Measurements from ENCODE around the gene SVOPL.

Gene SVOPL

DNA sequence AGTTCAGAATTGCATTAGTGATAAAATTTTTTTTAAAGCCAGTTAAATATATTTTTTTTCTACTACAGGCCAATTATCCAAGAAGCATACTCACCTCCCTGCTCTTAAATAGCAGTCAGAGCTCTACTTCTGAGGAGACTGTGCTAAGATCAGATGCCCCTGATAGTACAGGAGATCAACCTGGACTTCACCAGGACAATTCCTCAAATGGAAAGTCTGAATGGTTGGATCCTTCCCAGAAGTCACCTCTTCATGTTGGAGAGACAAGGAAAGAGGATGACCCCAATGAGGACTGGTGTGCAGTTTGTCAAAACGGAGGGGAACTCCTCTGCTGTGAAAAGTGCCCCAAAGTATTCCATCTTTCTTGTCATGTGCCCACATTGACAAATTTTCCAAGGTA, 122.0 kb downstream of the SVOPL start:
- TF ChIP-seq SUZ12 (IDR thresholded peaks at IDR 0.05; ENCODE audit: extremely low read depth, insufficient read depth, insufficient read length) (no peak), ZNF274 (IDR thresholded peaks at IDR 0.05; ENCODE audit: low read depth, low read length) (no peak), YY1 (IDR thresholded peaks at IDR 0.05; ENCODE audit: insufficient read depth, insufficient read length) (no peak)
- no peaks in the 10 kb centered on the region for H3K27me3 ChIP-seq (ENCODE audit: insufficient read depth, insufficient read length)
- H3K9ac ChIP-seq (ENCODE audit: insufficient read length, low read depth) = no peak overlapping the region
- H3K36me3 ChIP-seq (ENCODE audit: insufficient read depth, insufficient read length, low read length) = peaks cover 76% of the 10 kb centered on the region
- H3K9me3 ChIP-seq (ENCODE audit: insufficient read depth, low read length) = no peaks in the 10 kb centered on the region
- H3K4me3 ChIP-seq (ENCODE audit: insufficient read length, low read depth) = no peak overlapping the region
- no peak for DNase-seq (ENCODE audit: low read depth, low spot score)
- no peaks in the 10 kb centered on the region for H3K4me1 ChIP-seq (ENCODE audit: insufficient read depth, insufficient read length)

DNA sequence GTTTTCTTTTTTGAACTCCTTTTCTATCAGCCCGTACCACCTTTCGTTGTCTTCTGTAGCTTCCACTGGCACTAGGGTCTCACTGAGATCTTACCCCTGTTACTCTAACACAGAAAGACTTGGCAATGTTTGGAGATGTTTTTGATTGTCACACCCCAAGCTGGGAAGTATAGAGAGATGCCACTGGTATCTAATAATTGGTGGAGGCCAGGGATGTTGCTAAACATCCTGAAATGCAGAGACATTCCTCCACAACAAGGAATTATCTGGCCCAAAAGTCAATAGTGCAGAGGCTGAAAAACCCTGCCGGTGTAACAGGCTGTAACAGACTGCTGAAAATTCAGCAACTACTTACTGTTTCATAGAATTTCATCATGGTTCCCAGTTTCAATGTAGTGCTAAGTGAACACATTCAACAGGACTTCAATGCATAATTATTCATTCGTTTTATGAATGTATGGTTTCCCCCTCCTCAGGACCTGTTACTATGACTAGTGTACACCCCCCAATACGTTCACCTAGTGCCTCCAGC, 125.2 kb downstream of the SVOPL start:
- no peak for DNase-seq (ENCODE audit: low read depth, low spot score)
- no peaks in the 10 kb centered on the region for H3K4me1 ChIP-seq (ENCODE audit: insufficient read depth, insufficient read length)
- no peaks in the 10 kb centered on the region for H3K27me3 ChIP-seq (ENCODE audit: insufficient read depth, insufficient read length)
- H3K4me3 ChIP-seq (ENCODE audit: insufficient read length, low read depth) = no peak overlapping the region
- no peaks in the 10 kb centered on the region for H3K9me3 ChIP-seq (ENCODE audit: insufficient read depth, low read length)
- TF ChIP-seq ZNF274 (IDR thresholded peaks at IDR 0.05; ENCODE audit: low read depth, low read length) (no peak), YY1 (IDR thresholded peaks at IDR 0.05; ENCODE audit: insufficient read depth, insufficient read length) (no peak), SUZ12 (IDR thresholded peaks at IDR 0.05; ENCODE audit: extremely low read depth, insufficient read depth, insufficient read length) (no peak)
- H3K9ac ChIP-seq (ENCODE audit: insufficient read length, low read depth) = no peak overlapping the region
- peaks cover 75% of the 10 kb centered on the region for H3K36me3 ChIP-seq (ENCODE audit: insufficient read depth, insufficient read length, low read length)

DNA sequence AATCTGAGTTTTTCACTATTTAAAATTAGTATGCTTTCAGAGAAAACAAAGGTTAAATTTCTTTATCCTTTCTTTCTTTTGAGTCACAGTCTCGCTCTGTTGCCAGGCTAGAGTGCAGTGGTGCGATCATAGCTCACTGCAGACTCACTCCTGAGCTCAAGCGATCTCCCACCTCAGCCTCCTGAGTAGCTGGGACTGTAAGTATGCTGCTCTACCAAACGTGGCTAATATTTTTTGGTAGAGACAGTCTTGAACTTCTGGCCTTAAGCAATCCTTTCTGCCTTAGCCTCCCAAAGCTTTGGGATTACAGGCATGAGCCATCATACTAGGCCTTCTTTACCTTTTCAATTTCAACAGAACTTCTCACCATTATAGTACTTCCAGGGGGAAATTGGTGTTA, 127.4 kb downstream of the SVOPL start:
- Histone ChIP-seq H3K4me1 (ENCODE audit: insufficient read depth, insufficient read length) (no peaks in the 10 kb centered on the region), H3K9me3 (ENCODE audit: insufficient read depth, low read length) (no peaks in the 10 kb centered on the region), H3K4me3 (ENCODE audit: insufficient read length, low read depth) (no peak overlapping the region), H3K27me3 (ENCODE audit: insufficient read depth, insufficient read length) (no peaks in the 10 kb centered on the region), H3K9ac (ENCODE audit: insufficient read length, low read depth) (no peak overlapping the region), H3K36me3 (ENCODE audit: insufficient read depth, insufficient read length, low read length) (peaks cover 73% of the 10 kb centered on the region)
- DNase-seq (ENCODE audit: low read depth, low spot score) = no peak
- TF ChIP-seq ZNF274 (IDR thresholded peaks at IDR 0.05; ENCODE audit: low read depth, low read length) (no peak), SUZ12 (IDR thresholded peaks at IDR 0.05; ENCODE audit: extremely low read depth, insufficient read depth, insufficient read length) (no peak), YY1 (IDR thresholded peaks at IDR 0.05; ENCODE audit: insufficient read depth, insufficient read length) (no peak)

DNA sequence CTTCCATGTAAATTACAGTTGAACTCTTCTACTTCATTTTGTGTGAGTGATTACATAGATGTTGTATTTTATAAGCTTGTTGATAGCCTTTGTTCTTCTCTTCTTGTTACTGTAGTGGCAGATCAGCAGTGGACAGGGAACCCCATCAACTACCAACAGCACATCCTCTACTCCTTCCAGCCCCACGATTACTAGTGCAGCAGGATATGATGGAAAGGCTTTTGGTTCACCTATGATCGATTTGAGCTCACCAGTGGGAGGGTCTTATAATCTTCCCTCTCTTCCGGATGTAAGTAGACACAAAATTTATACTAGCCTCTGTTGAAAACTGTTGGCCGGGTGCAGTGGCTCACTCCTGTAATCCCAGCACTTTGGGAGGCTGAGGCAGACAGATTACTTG, 130.4 kb downstream of the SVOPL start:
- Histone ChIP-seq H3K27me3 (ENCODE audit: insufficient read depth, insufficient read length) (no peaks in the 10 kb centered on the region), H3K9ac (ENCODE audit: insufficient read length, low read depth) (no peak overlapping the region), H3K4me1 (ENCODE audit: insufficient read depth, insufficient read length) (no peaks in the 10 kb centered on the region), H3K4me3 (ENCODE audit: insufficient read length, low read depth) (no peak overlapping the region), H3K9me3 (ENCODE audit: insufficient read depth, low read length) (peaks cover 3% of the 10 kb centered on the region; the same call in 1 of the 2 replicates), H3K36me3 (ENCODE audit: insufficient read depth, insufficient read length, low read length) (peaks cover 70% of the 10 kb centered on the region)
- DNase-seq (ENCODE audit: low read depth, low spot score) = no peak
- TF ChIP-seq SUZ12 (IDR thresholded peaks at IDR 0.05; ENCODE audit: extremely low read depth, insufficient read depth, insufficient read length) = no peak
- no peak for TF ChIP-seq YY1 (IDR thresholded peaks at IDR 0.05; ENCODE audit: insufficient read depth, insufficient read length)
- TF ChIP-seq ZNF274 (IDR thresholded peaks at IDR 0.05; ENCODE audit: low read depth, low read length) = no peak

DNA sequence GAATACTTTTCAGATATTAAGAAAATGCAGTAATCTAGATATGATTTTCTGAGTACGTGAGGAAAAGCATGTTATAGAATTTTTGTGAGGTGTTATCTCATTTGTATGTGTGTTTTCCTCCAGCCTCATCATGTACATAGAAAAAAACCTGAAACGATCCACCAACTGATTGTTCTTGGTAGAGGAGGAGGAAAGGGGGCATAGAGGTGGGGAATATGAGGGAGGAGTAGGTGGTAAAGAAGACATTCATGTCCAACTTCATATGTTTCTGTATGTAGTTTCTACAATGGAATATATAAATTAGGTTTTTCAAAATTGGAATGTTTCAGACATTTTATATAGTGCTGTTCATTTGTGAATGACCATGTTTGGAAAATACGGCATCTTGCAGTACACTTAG, 131.7 kb downstream of the SVOPL start:
- DNase-seq (ENCODE audit: low read depth, low spot score) = no peak
- Histone ChIP-seq H3K4me3 (ENCODE audit: insufficient read length, low read depth) (no peak overlapping the region), H3K9me3 (ENCODE audit: insufficient read depth, low read length) (peaks cover 16% of the 10 kb centered on the region; the same call in 1 of the 2 replicates), H3K36me3 (ENCODE audit: insufficient read depth, insufficient read length, low read length) (peaks cover 78% of the 10 kb centered on the region), H3K4me1 (ENCODE audit: insufficient read depth, insufficient read length) (no peaks in the 10 kb centered on the region), H3K27me3 (ENCODE audit: insufficient read depth, insufficient read length) (no peaks in the 10 kb centered on the region), H3K9ac (ENCODE audit: insufficient read length, low read depth) (no peak overlapping the region)
- TF ChIP-seq SUZ12 (IDR thresholded peaks at IDR 0.05; ENCODE audit: extremely low read depth, insufficient read depth, insufficient read length) (no peak), ZNF274 (IDR thresholded peaks at IDR 0.05; ENCODE audit: low read depth, low read length) (no peak), YY1 (IDR thresholded peaks at IDR 0.05; ENCODE audit: insufficient read depth, insufficient read length) (no peak)

DNA sequence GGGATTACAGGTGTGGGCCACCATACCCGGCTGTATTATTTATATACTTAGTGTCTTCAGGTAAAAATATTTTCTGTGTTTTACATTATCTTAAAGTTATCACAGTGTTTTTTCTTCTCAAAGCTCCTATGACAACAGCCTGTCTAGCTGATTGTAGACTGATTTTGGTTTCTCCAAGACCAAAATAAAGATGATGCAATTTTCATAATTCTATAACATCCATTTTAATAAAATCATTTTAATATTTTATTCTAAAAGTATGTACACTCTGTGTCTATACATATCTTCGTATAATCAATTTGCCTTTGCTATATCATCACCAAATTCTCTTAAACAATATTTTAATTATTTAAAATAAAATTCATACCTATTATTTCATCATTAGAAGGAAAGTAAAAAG, 132.5 kb downstream of the SVOPL start:
- peaks cover 78% of the 10 kb centered on the region for H3K36me3 ChIP-seq (ENCODE audit: insufficient read depth, insufficient read length, low read length)
- H3K4me3 ChIP-seq (ENCODE audit: insufficient read length, low read depth) = no peak overlapping the region
- H3K9ac ChIP-seq (ENCODE audit: insufficient read length, low read depth) = no peak overlapping the region
- no peak for DNase-seq (ENCODE audit: low read depth, low spot score)
- TF ChIP-seq SUZ12 (IDR thresholded peaks at IDR 0.05; ENCODE audit: extremely low read depth, insufficient read depth, insufficient read length) (no peak), YY1 (IDR thresholded peaks at IDR 0.05; ENCODE audit: insufficient read depth, insufficient read length) (no peak), ZNF274 (IDR thresholded peaks at IDR 0.05; ENCODE audit: low read depth, low read length) (no peak)
- peaks cover 23% of the 10 kb centered on the region; the same call in 1 of the 2 replicates for H3K9me3 ChIP-seq (ENCODE audit: insufficient read depth, low read length)
- no peaks in the 10 kb centered on the region for H3K4me1 ChIP-seq (ENCODE audit: insufficient read depth, insufficient read length)
- H3K27me3 ChIP-seq (ENCODE audit: insufficient read depth, insufficient read length) = no peaks in the 10 kb centered on the region

DNA sequence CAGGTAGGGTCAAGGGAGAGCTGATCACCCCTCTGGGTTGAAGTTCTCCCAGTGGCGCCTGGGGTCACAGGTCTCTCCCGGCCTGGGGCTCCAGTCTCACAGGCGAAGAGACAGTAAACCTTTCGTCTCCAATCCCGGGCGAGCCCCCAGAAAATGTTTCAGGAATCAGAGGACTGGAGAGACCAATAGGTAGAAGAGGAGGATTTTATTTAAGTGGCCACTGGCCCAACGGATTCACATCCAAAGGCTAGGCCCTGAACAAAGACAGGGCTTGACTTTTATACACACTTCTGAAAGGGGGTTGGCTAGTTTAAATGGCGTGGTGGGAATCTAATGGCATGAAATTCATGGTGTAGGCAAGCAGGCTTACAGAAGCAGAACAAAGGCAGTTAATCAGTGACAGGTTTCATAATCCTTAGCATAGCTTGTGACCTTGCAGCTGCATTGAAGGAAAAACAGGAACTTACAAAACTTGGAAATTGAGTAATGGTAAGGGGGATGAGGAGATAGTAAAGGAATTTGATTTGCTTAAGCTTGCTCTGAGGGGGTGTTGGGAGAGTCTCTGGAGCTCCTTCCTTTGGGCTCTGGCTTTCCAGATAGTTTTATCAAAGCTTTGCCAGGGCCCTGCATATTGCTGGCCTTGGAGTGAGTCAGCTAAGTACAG, 135.6 kb downstream of the SVOPL start:
- Histone ChIP-seq H3K36me3 (ENCODE audit: insufficient read depth, insufficient read length, low read length) (peaks cover 86% of the 10 kb centered on the region), H3K27me3 (ENCODE audit: insufficient read depth, insufficient read length) (no peaks in the 10 kb centered on the region), H3K4me3 (ENCODE audit: insufficient read length, low read depth) (no peak overlapping the region), H3K9me3 (ENCODE audit: insufficient read depth, low read length) (peaks cover 29% of the 10 kb centered on the region; the same call in 1 of the 2 replicates), H3K4me1 (ENCODE audit: insufficient read depth, insufficient read length) (no peaks in the 10 kb centered on the region), H3K9ac (ENCODE audit: insufficient read length, low read depth) (no peak overlapping the region)
- no peak for DNase-seq (ENCODE audit: low read depth, low spot score)
- TF ChIP-seq ZNF274 (IDR thresholded peaks at IDR 0.05; ENCODE audit: low read depth, low read length) = no peak
- no peak for TF ChIP-seq YY1 (IDR thresholded peaks at IDR 0.05; ENCODE audit: insufficient read depth, insufficient read length)
- no peak for TF ChIP-seq SUZ12 (IDR thresholded peaks at IDR 0.05; ENCODE audit: extremely low read depth, insufficient read depth, insufficient read length)

All from NT2/D1 (cell line).